IMR-90 (cell line): Measurements from ENCODE around the gene SLC2A1. TPM values are rescaled to one million over a fixed set of nuclear protein-coding genes. Genes with fewer than 3 reads are reported as not detected.

Experiments used
- ATAC-seq: fragments of 200-7000 bp; cut with Tn5 transposase; 2 replicates; pipeline ENCODE4 v1.9.1; 2020; ENCODE audit warnings: low read depth, mild to moderate bottlenecking, moderate library complexity
- BruUV-seq: library from RNA; stranded (reverse); fragments of 400-500 nt; replicated peaks from 2 replicates; lab custom pipeline; 2021; lab: Mats Ljungman, UMichigan
- CTCF ChIA-PET: fragments of 300-600 bp; formaldehyde crosslinking; extraction: SDS; loops from one replicate; lab custom pipeline; 2021; ENCODE audit warnings: antibody characterized with exemption; lab: Yijun Ruan, JAX
- POLR2A ChIA-PET: fragments of 300-600 bp; sonication (Branson Sonifier 250); formaldehyde crosslinking; loops from one replicate; lab custom pipeline; 2022; ENCODE audit warnings: antibody characterized with exemption; ENCODE audit not compliant: unreplicated experiment; lab: Charles Lee
- DNase-seq: peaks from one replicate; pipeline ENCODE4 v3.0.0; 2013
- H2AFZ ChIP-seq: replicated peaks from 2 replicates; pipeline ENCODE3; 2013; ENCODE audit warnings: low read length, mild to moderate bottlenecking; ENCODE audit not compliant: poor library complexity
- H2AK5ac ChIP-seq: 2 replicates; pipeline ENCODE4 v1.6.1; 2013; ENCODE audit warnings: low read depth, low read length, inconsistent platforms
- H2AK9ac ChIP-seq: replicated peaks from 2 replicates; pipeline ENCODE3; 2013; ENCODE audit warnings: mild to moderate bottlenecking, low read depth, low read length, moderate library complexity; ENCODE audit not compliant: poor library complexity
- H2BK120ac ChIP-seq: 2 replicates; pipeline ENCODE4 v1.6.1; 2013; ENCODE audit warnings: low read depth, low read length, inconsistent platforms
- H2BK15ac ChIP-seq: 3 replicates; pipeline ENCODE4 v1.6.1; 2013; ENCODE audit warnings: low read depth, low read length, inconsistent platforms
- H2BK20ac ChIP-seq: 2 replicates; pipeline ENCODE4 v1.6.1; 2013; ENCODE audit warnings: low read depth, mild to moderate bottlenecking, inconsistent platforms, low read length, moderate library complexity
- H2BK5ac ChIP-seq: 2 replicates; pipeline ENCODE4 v1.6.1; 2013; ENCODE audit warnings: mild to moderate bottlenecking, low read depth, low read length, inconsistent platforms; ENCODE audit not compliant: poor library complexity, severe bottlenecking
- H3K14ac ChIP-seq: replicated peaks from 2 replicates; pipeline ENCODE4 v1.6.1; 2013; ENCODE audit warnings: low read depth, low read length, inconsistent platforms
- H3K18ac ChIP-seq: 2 replicates; pipeline ENCODE4 v1.6.1; 2013; ENCODE audit warnings: low read depth, low read length, control low read depth
- H3K23ac ChIP-seq: 2 replicates; pipeline ENCODE4 v1.6.1; 2013; ENCODE audit warnings: low read depth, low read length, inconsistent platforms
- H3K27ac ChIP-seq: 2 replicates; pipeline ENCODE4 v1.5.1; 2013; ENCODE audit warnings: mild to moderate bottlenecking, control low read depth, low read length; ENCODE audit not compliant: insufficient read depth
- H3K27me3 ChIP-seq: 2 replicates; pipeline ENCODE4 v1.6.1; 2013; ENCODE audit warnings: low read length; ENCODE audit not compliant: control insufficient read depth, insufficient read depth
- H3K36me3 ChIP-seq: 2 replicates; pipeline ENCODE4 v1.6.1; 2013; ENCODE audit warnings: low read length, mixed read lengths; ENCODE audit not compliant: control insufficient read depth, insufficient read depth
- H3K4ac ChIP-seq: 2 replicates; pipeline ENCODE4 v1.6.1; 2013; ENCODE audit warnings: low read depth, low read length, inconsistent platforms
- H3K4me1 ChIP-seq: 2 replicates; pipeline ENCODE4 v1.6.1; 2013; ENCODE audit warnings: low read length, mixed read lengths; ENCODE audit not compliant: control insufficient read depth, insufficient read depth
- H3K4me2 ChIP-seq: 2 replicates; pipeline ENCODE4 v1.6.1; 2013; ENCODE audit warnings: low read depth, mild to moderate bottlenecking, control low read depth, low read length, moderate library complexity
- H3K4me3 ChIP-seq: 2 replicates; pipeline ENCODE4 v1.5.1; 2013; ENCODE audit warnings: low read depth, mild to moderate bottlenecking, control low read depth, low read length, moderate library complexity; ENCODE audit not compliant: insufficient read depth
- H3K56ac ChIP-seq: 2 replicates; pipeline ENCODE4 v1.6.1; 2013; ENCODE audit warnings: low read length, inconsistent platforms; ENCODE audit not compliant: insufficient read depth; ENCODE audit errors: extremely low read depth
- H3K79me1 ChIP-seq, 2 experiments: 2 replicates each; pipeline ENCODE4 v1.6.1; 2013; ENCODE audit warnings: low read length in 2 of 2, inconsistent platforms in 1 of 2, low read depth in 1 of 2
- H3K9ac ChIP-seq: 2 replicates; pipeline ENCODE4 v1.6.1; 2013; ENCODE audit warnings: low read depth, low read length, control low read depth
- H3K9me1 ChIP-seq: 2 replicates; pipeline ENCODE4 v1.6.1; 2013; ENCODE audit warnings: low read length, inconsistent platforms; ENCODE audit not compliant: insufficient read depth
- H3K9me3 ChIP-seq: 2 replicates; pipeline ENCODE4 v1.6.1; 2013; ENCODE audit warnings: low read length; ENCODE audit not compliant: control insufficient read depth, insufficient read depth
- H4K20me1 ChIP-seq: 2 replicates; pipeline ENCODE4 v1.6.1; 2013; ENCODE audit warnings: low read length, inconsistent platforms; ENCODE audit not compliant: insufficient read depth
- H4K5ac ChIP-seq: 2 replicates; pipeline ENCODE4 v1.6.1; 2013; ENCODE audit warnings: mild to moderate bottlenecking, low read depth, low read length, control low read depth
- H4K8ac ChIP-seq, 2 experiments: 2 replicates each; pipeline ENCODE4 v1.6.1; 2013; ENCODE audit warnings: low read depth in 2 of 2, low read length in 2 of 2, control low read depth in 1 of 2, inconsistent platforms in 1 of 2
- H4K91ac ChIP-seq: 2 replicates; pipeline ENCODE4 v1.6.1; 2013; ENCODE audit warnings: low read depth, low read length, inconsistent platforms; ENCODE audit not compliant: insufficient read depth
- BHLHE40 ChIP-seq: fragments of 150-350 bp; IDR thresholded peaks from 2 replicates; pipeline ENCODE4 v1.6.1; 2016; ENCODE audit warnings: mild to moderate bottlenecking, low read depth, low read length
- CEBPB ChIP-seq: IDR thresholded peaks from 2 replicates; pipeline ENCODE4 v1.6.1; 2012; ENCODE audit warnings: low read depth, low read length, improper control_type of control experiment
- CHD1 ChIP-seq: IDR thresholded peaks from 2 replicates; pipeline ENCODE4 v1.6.1; 2012; ENCODE audit warnings: low read depth, low read length, improper control_type of control experiment
- FOS ChIP-seq: fragments of 150-350 bp; IDR thresholded peaks from 2 replicates; pipeline ENCODE4 v1.6.1; 2016; ENCODE audit warnings: low read depth, low read length
- MAFK ChIP-seq: IDR thresholded peaks from 2 replicates; pipeline ENCODE4 v1.6.1; 2012; ENCODE audit warnings: low read depth, low read length, improper control_type of control experiment
- MXI1 ChIP-seq: IDR thresholded peaks from 2 replicates; pipeline ENCODE4 v1.6.1; 2012; ENCODE audit warnings: low read depth, mild to moderate bottlenecking, low read length, moderate library complexity, borderline replicate concordance
- POLR2A ChIP-seq: IDR thresholded peaks from 2 replicates; pipeline ENCODE4 v1.6.1; 2012; ENCODE audit warnings: mild to moderate bottlenecking, low read depth, low read length
- RCOR1 ChIP-seq: IDR thresholded peaks from 2 replicates; pipeline ENCODE4 v1.6.1; 2012; ENCODE audit warnings: mild to moderate bottlenecking, low read length, improper control_type of control experiment; ENCODE audit not compliant: insufficient replicate concordance
- RFX5 ChIP-seq: IDR thresholded peaks from 2 replicates; pipeline ENCODE4 v1.8.0; 2012; ENCODE audit warnings: low read depth, mild to moderate bottlenecking, low read length, moderate library complexity
- SMC3 ChIP-seq: fragments of 150-350 bp; IDR thresholded peaks from 2 replicates; pipeline ENCODE4 v1.6.1; 2016; ENCODE audit warnings: low read depth, mild to moderate bottlenecking, antibody characterized with exemption, low read length, moderate library complexity
- WGBS, 2 experiments: methylation state at CpG; one replicate each; pipeline versions ENCODE4 v1.1.5 to v1.1.7; 2013; ENCODE audit warnings: missing lambda C conversion rate in 2 of 2; ENCODE audit not compliant: insufficient read length in 1 of 2; ENCODE audit errors: extremely low coverage in 2 of 2; 5-methylcytosine and 5-hydroxymethylcytosine counted together
- dilution Hi-C: fragments of 300-500 bp; cut with HindIII; formaldehyde crosslinking; loops from one replicate; pipeline ENCODE4 v1.14.3; 2018; ENCODE audit warnings: low sequenced_read_pairs; ENCODE audit not compliant: unreplicated experiment
- in situ Hi-C: fragments of 300-500 bp; cut with MboI; formaldehyde crosslinking; loops from 3 replicates; pipeline ENCODE4 v1.14.3; 2019; ENCODE audit warnings: low sequenced_read_pairs, inconsistent platforms, mixed read lengths
- intact Hi-C: fragments of 100-400 bp; cut with micrococcal nuclease; formaldehyde crosslinking; loops from 2 replicates; pipeline ENCODE4 v1.10.0; 2022
- polyA plus RNA-seq, 3 experiments: library from polyadenylated mRNA; depleted of rRNA; stranded (reverse); fragments of >200 nt; gene quantifications; 2 replicates each; pipeline ENCODE4 v1.2.3, GENCODE V29; 2012; ENCODE audit warnings: low replicate concordance in 1 of 3
- total RNA-seq: library from RNA; depleted of rRNA; stranded (reverse); fragments of >200 nt; gene quantifications from 2 replicates; pipeline ENCODE4 v1.2.3, GENCODE V29; 2012
- TF ChIP-seq, protein P1 (sequence below): fragments of 150-350 bp; IDR thresholded peaks from 2 replicates; pipeline ENCODE4 v1.6.1; 2016; ENCODE audit warnings: low read depth, mild to moderate bottlenecking, low read length, moderate library complexity, borderline replicate concordance

SLC2A1 gene
- total and polyA plus RNA-seq, 2 of the 4 experiments (the other 2 are of a cell fraction) = 200 to 395 TPM

DNA sequence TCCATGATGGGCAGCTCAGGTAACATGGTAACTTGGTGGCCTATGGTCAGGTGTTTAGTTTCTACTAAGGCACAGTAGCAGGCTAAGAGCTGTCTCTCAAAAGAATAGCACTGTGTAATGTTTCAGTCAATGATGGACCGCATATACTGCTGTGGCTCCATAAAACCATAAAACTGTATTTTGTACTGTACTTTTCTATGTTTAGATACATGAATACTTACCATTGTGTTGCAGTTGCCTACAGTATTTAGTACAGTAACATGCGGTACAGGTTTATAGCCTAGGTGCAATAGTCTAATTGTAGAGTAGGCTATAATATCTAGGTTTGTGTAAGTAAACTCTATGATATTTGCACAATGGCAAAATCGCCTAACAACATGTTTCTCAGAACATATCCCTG lies 50.6 kb downstream of the SLC2A1 start:
- Histone ChIP-seq H3K9me3 (no peaks in the 10 kb centered on the region), H3K4ac (no peak overlapping the region), H3K9ac (no peak overlapping the region), H2AK5ac (no peak overlapping the region), H3K36me3 (no peaks in the 10 kb centered on the region), H4K8ac (no peak overlapping the region), H2BK120ac (no peak overlapping the region), H4K91ac (no peak overlapping the region), H2BK20ac (no peak overlapping the region), H4K20me1 (no peaks in the 10 kb centered on the region), H2AK9ac (no peak overlapping the region), H3K9me1 (no peaks in the 10 kb centered on the region), H3K27ac (no peak overlapping the region), H3K4me1 (no peaks in the 10 kb centered on the region), H2BK5ac (no peak overlapping the region), H3K4me2 (no peak overlapping the region), H3K23ac (no peak overlapping the region), H2AFZ (no peak overlapping the region), H3K14ac (no peak overlapping the region), H2BK15ac (no peak overlapping the region), H3K56ac (no peak overlapping the region), H3K27me3 (peaks cover 18% of the 10 kb centered on the region), H4K5ac (no peak overlapping the region), H3K18ac (no peak overlapping the region), H3K79me1 (no peaks in the 10 kb centered on the region), H3K4me3 (no peak overlapping the region)
- no peak for DNase-seq
- in situ Hi-C loops = loop anchor here (25.0 kb wide), 1 partner anchor 504 kb away; no protein-coding TSS in a partner anchor
- dilution Hi-C loops = no loop called here
- no peak for ATAC-seq
- no CpG with 5 or more reads among the region's 3 CpGs for WGBS, 2 experiments
- intact Hi-C loops = loop anchor here (2.0 kb wide), 1 partner anchor 129 kb away; no protein-coding TSS in a partner anchor
- ChIA-PET CTCF (no interaction called here), POLR2A (no interaction called here)
- BruUV-seq = no TSS peak
- no peak for TF ChIP-seq CEBPB
- TF ChIP-seq POLR2A = no peak
- TF ChIP-seq, protein P1, sequence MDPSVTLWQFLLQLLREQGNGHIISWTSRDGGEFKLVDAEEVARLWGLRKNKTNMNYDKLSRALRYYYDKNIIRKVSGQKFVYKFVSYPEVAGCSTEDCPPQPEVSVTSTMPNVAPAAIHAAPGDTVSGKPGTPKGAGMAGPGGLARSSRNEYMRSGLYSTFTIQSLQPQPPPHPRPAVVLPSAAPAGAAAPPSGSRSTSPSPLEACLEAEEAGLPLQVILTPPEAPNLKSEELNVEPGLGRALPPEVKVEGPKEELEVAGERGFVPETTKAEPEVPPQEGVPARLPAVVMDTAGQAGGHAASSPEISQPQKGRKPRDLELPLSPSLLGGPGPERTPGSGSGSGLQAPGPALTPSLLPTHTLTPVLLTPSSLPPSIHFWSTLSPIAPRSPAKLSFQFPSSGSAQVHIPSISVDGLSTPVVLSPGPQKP = no peak
- TF ChIP-seq CHD1 = no peak
- no peak for TF ChIP-seq FOS
- TF ChIP-seq MAFK = no peak
- TF ChIP-seq MXI1 = no peak
- TF ChIP-seq BHLHE40 = no peak
- TF ChIP-seq RCOR1 = no peak
- TF ChIP-seq SMC3 = no peak
- TF ChIP-seq RFX5 = no peak
